Measurements from ENCODE around the gene SEMA7A.

SEMA7A gene

GRCh38 chr15:74430510-74430951 is 3.2 kb downstream of the SEMA7A start:
- TF ChIP-seq POLR2AphosphoS5 (IDR thresholded peaks at IDR 0.05; ENCODE audit: low read depth, low read length) (no peak), TAF1 (IDR thresholded peaks at IDR 0.05; ENCODE audit: borderline replicate concordance, insufficient read depth, low read length) (no peak)

GRCh38 chr15:74429781-74430400 is 3.9 kb downstream of the SEMA7A start:
- TF ChIP-seq REST (IDR thresholded peaks at IDR 0.05; ENCODE audit: insufficient read depth in 1 of 2, low read depth in 2 of 2, low read length in 2 of 2) (no peak), FOXP2 (optimal IDR thresholded peaks at IDR 0.05; ENCODE audit: borderline replicate concordance, extremely low read depth, extremely low read length, insufficient read depth) (no peak), POLR2AphosphoS5 (IDR thresholded peaks at IDR 0.05; ENCODE audit: low read depth, low read length) (no peak)

- TF ChIP-seq FOXP2 (optimal IDR thresholded peaks at IDR 0.05; ENCODE audit: borderline replicate concordance, extremely low read depth, extremely low read length, insufficient read depth) = no peak
- TF ChIP-seq TAF1 (IDR thresholded peaks at IDR 0.05; ENCODE audit: borderline replicate concordance, insufficient read depth, low read length) = no peak
- no peak for TF ChIP-seq POLR2AphosphoS5 (IDR thresholded peaks at IDR 0.05; ENCODE audit: low read depth, low read length)
- no peak for TF ChIP-seq SIN3A (IDR thresholded peaks at IDR 0.05; ENCODE audit: borderline replicate concordance, insufficient read depth, low read length)
- no peak for TF ChIP-seq REST (IDR thresholded peaks at IDR 0.05; ENCODE audit: insufficient read depth in 1 of 2, low read depth in 2 of 2, low read length in 2 of 2)
Observed at GRCh38 chr15:74428970-74429780, 4.6 kb downstream of the SEMA7A start.

GRCh38 chr15:74428442-74428787 is 5.3 kb downstream of the SEMA7A start:
- no peak for TF ChIP-seq SIN3A (IDR thresholded peaks at IDR 0.05; ENCODE audit: borderline replicate concordance, insufficient read depth, low read length)
- no peak for TF ChIP-seq REST (IDR thresholded peaks at IDR 0.05; ENCODE audit: insufficient read depth in 1 of 2, low read depth in 2 of 2, low read length in 2 of 2)
- no peak for TF ChIP-seq TAF1 (IDR thresholded peaks at IDR 0.05; ENCODE audit: borderline replicate concordance, insufficient read depth, low read length)
- TF ChIP-seq FOXP2 (optimal IDR thresholded peaks at IDR 0.05; ENCODE audit: borderline replicate concordance, extremely low read depth, extremely low read length, insufficient read depth) = no peak
- TF ChIP-seq POLR2AphosphoS5 (IDR thresholded peaks at IDR 0.05; ENCODE audit: low read depth, low read length) = no peak

- TF ChIP-seq TAF1 (IDR thresholded peaks at IDR 0.05; ENCODE audit: borderline replicate concordance, insufficient read depth, low read length) (no peak), POLR2AphosphoS5 (IDR thresholded peaks at IDR 0.05; ENCODE audit: low read depth, low read length) (no peak), REST (IDR thresholded peaks at IDR 0.05; ENCODE audit: insufficient read depth in 1 of 2, low read depth in 2 of 2, low read length in 2 of 2) (no peak), FOXP2 (optimal IDR thresholded peaks at IDR 0.05; ENCODE audit: borderline replicate concordance, extremely low read depth, extremely low read length, insufficient read depth) (no peak), SIN3A (IDR thresholded peaks at IDR 0.05; ENCODE audit: borderline replicate concordance, insufficient read depth, low read length) (no peak)
Observed at GRCh38 chr15:74427607-74428441, 5.9 kb downstream of the SEMA7A start.
